B cell (primary cell): ENCODE data around the gene PDXK. TPM values are rescaled to one million over a fixed set of nuclear protein-coding genes. Genes with fewer than 3 reads are reported as not detected.

Experiments used
- ATAC-seq: fragments of 200-7000 bp; cut with Tn5 transposase; one replicate; pipeline ENCODE4 v1.10.0; 2021; ENCODE audit warnings: low read depth, mild to moderate bottlenecking, moderate number of reproducible peaks, moderate library complexity
- CTCF ChIA-PET: fragments of 350-600 bp; sonication (Branson Sonifier 250); formaldehyde crosslinking; loops from one replicate; lab custom pipeline; 2021; ENCODE audit warnings: antibody characterized with exemption, inconsistent platforms; lab: Charles Lee
- POLR2A ChIA-PET: fragments of 350-600 bp; sonication (Branson Sonifier 250); formaldehyde crosslinking; loops from one replicate; lab custom pipeline; 2021; ENCODE audit warnings: antibody characterized with exemption; lab: Charles Lee
- DNase-seq: peaks from one replicate; pipeline ENCODE4 v3.0.0; 2013
- H2AFZ ChIP-seq: 2 replicates; pipeline ENCODE4 v1.6.1; 2012; ENCODE audit warnings: mild to moderate bottlenecking, low read depth, low read length; ENCODE audit not compliant: insufficient read depth, poor library complexity, severe bottlenecking
- H3K27ac ChIP-seq, 2 donors: 1 replicate in 1 of 2; 2 replicates in 1 of 2; pipeline ENCODE4 v1.5.1; 2012 to 2013; ENCODE audit warnings: low read length in 2 of 2, mild to moderate bottlenecking in 2 of 2, moderate library complexity in 1 of 2
- H3K27me3 ChIP-seq, 4 experiments: fragments of 200-600 bp in 1 of 4; sonication (generic) in 1 of 4; replicated peaks in 1 of 4; 1 replicate in 2 of 4; 2 replicates in 2 of 4; pipeline versions ENCODE4 v1.6.1 to v1.7.0; 2013 to 2016; ENCODE audit warnings: low read length in 3 of 4, mild to moderate bottlenecking in 2 of 4, mixed read lengths in 1 of 4, moderate library complexity in 1 of 4; ENCODE audit not compliant: insufficient read depth in 4 of 4, control insufficient read depth in 3 of 4; ENCODE audit errors: control extremely low read depth in 1 of 4
- H3K36me3 ChIP-seq, 2 experiments: replicated peaks in 1 of 2; 1 replicate in 1 of 2; 2 replicates in 1 of 2; pipeline versions ENCODE4 v1.6.1 to v1.7.1; 2013; ENCODE audit warnings: low read length in 1 of 2; ENCODE audit not compliant: insufficient read depth in 2 of 2, control insufficient read depth in 1 of 2; ENCODE audit errors: control extremely low read depth in 1 of 2, extremely low read depth in 1 of 2
- H3K4me1 ChIP-seq, 2 donors: fragments of 200-600 bp in 1 of 2; sonication (generic) in 1 of 2; 1 replicate in 1 of 2; 2 replicates in 1 of 2; pipeline versions ENCODE4 v1.5.1 to v1.6.1; 2013 to 2017; ENCODE audit warnings: low read length in 2 of 2; ENCODE audit not compliant: control insufficient read depth in 2 of 2, insufficient read depth in 2 of 2
- H3K4me2 ChIP-seq: replicated peaks from 2 replicates; pipeline ENCODE3; 2012; ENCODE audit warnings: mild to moderate bottlenecking, low read depth, low read length; ENCODE audit not compliant: poor library complexity, severe bottlenecking
- H3K4me3 ChIP-seq, 5 experiments: fragments of 200-600 bp in 1 of 5; sonication (generic) in 1 of 5; 1 replicate in 3 of 5; 2 replicates in 2 of 5; pipeline versions ENCODE4 v1.5.1 to v1.7.0; 2011 to 2016; ENCODE audit warnings: low read length in 4 of 5, mild to moderate bottlenecking in 4 of 5, low read depth in 2 of 5, control low read depth in 1 of 5, moderate library complexity in 1 of 5; ENCODE audit not compliant: insufficient read depth in 1 of 5; ENCODE audit errors: control extremely low read depth in 1 of 5, extremely low read depth in 1 of 5
- H3K79me2 ChIP-seq: fragments of 200-600 bp; sonication (generic); one replicate; pipeline ENCODE4 v1.6.0; 2016; ENCODE audit warnings: low read length; ENCODE audit not compliant: control insufficient read depth, insufficient read depth
- H3K9ac ChIP-seq: fragments of 200-600 bp; sonication (generic); 2 replicates; pipeline ENCODE4 v1.6.1; 2017; ENCODE audit warnings: mild to moderate bottlenecking, low read length, moderate library complexity
- H3K9me3 ChIP-seq, 3 donors: one replicate each; pipeline versions ENCODE4 v1.6.1 to v1.7.1; 2013; ENCODE audit warnings: low read length in 2 of 3; ENCODE audit not compliant: control insufficient read depth in 2 of 3, insufficient read depth in 1 of 3; ENCODE audit errors: control extremely low read depth in 1 of 3
- H4K20me1 ChIP-seq: 2 replicates; pipeline ENCODE4 v1.6.0; 2012; ENCODE audit warnings: mild to moderate bottlenecking, low read length; ENCODE audit not compliant: insufficient read depth, control insufficient read depth, poor library complexity, severe bottlenecking
- H3K27ac Mint-ChIP-seq: one replicate; pipeline ENCODE4 v1.8.0; 2021; ENCODE audit warnings: mixed read lengths
- H3K27me3 Mint-ChIP-seq: one replicate; pipeline ENCODE4 v1.8.0; 2021; ENCODE audit warnings: mixed read lengths
- H3K4me1 Mint-ChIP-seq: one replicate; pipeline ENCODE4 v1.8.0; 2021; ENCODE audit warnings: mixed read lengths
- H3K4me3 Mint-ChIP-seq: one replicate; pipeline ENCODE4 v1.8.0; 2021; ENCODE audit warnings: mixed read lengths
- H3K9me3 Mint-ChIP-seq: one replicate; pipeline ENCODE4 v1.8.0; 2022; ENCODE audit warnings: mixed read lengths; ENCODE audit not compliant: insufficient read depth
- CTCF ChIP-seq: fragments of 200-600 bp; IDR thresholded peaks from one replicate; pipeline ENCODE4 v1.8.0; 2022; ENCODE audit warnings: antibody characterized with exemption, mild to moderate bottlenecking
- EZH2 ChIP-seq: IDR thresholded peaks from 2 replicates; pipeline ENCODE4 v1.6.1; 2012; ENCODE audit warnings: borderline replicate concordance, low read depth, mild to moderate bottlenecking, moderate library complexity, low read length; ENCODE audit not compliant: insufficient read depth, poor library complexity, severe bottlenecking
- WGBS: methylation state at CpG from one replicate; pipeline ENCODE4 v1.1.5; 2013; ENCODE audit warnings: missing lambda C conversion rate; ENCODE audit not compliant: insufficient coverage; 5-methylcytosine and 5-hydroxymethylcytosine counted together
- intact Hi-C: fragments of 100-400 bp; cut with micrococcal nuclease; formaldehyde crosslinking; loops from one replicate; pipeline ENCODE4 v1.10.0; 2022
- polyA plus RNA-seq: library from polyadenylated mRNA; depleted of rRNA; stranded (reverse); fragments of >200 nt; gene quantifications from 2 replicates; pipeline ENCODE4 v1.2.3, GENCODE V29; 2012
- total RNA-seq, 2 donors: library from RNA; stranded (reverse); fragments of 120-200 nt in 1 of 2; gene quantifications; 1 replicate in 1 of 2; 2 replicates in 1 of 2; pipeline versions ENCODE4 v1.2.3 to v1.2.4, GENCODE V29; 2013 to 2022

PDXK gene
- total and polyA plus RNA-seq, 2 donors (not counting 1 experiment from before 2014, with no cell fraction given), result 31.1 to 102 TPM

- Mint-ChIP-seq H3K27ac (no peak overlapping the region), H3K27me3 (no peaks in the 10 kb centered on the region), H3K4me3 (no peak overlapping the region), H3K4me1 (peaks cover 3% of the 10 kb centered on the region), H3K9me3 (no peaks in the 10 kb centered on the region)
- no peak for DNase-seq
- POLR2A ChIA-PET, result no interaction called here
- no peak for TF ChIP-seq CTCF
- no peak for TF ChIP-seq EZH2
- H3K4me3 ChIP-seq, result no peak overlapping the region
- H3K27me3 ChIP-seq, result no peaks in the 10 kb centered on the region
- WGBS, result 98% methylated on average over 16 of the region's 17 CpGs
- no peaks in the 10 kb centered on the region for H3K9me3 ChIP-seq
- H3K4me2 ChIP-seq, result no peak overlapping the region
- no peak overlapping the region for H3K27ac ChIP-seq
- H4K20me1 ChIP-seq, result peaks cover 21% of the 10 kb centered on the region
- peaks cover 0 to 82% of the 10 kb centered on the region in 2 experiments for H3K36me3 ChIP-seq
- intact Hi-C loops, result loop anchor here (10.0 kb wide), 1 partner anchor 65 kb away; the partner anchor contains the start of gene AGPAT3
- H3K9ac ChIP-seq, result no peak overlapping the region
- H3K79me2 ChIP-seq, result no peaks in the 10 kb centered on the region
- ATAC-seq, result no peak
- H3K4me1 ChIP-seq, result peaks cover 8 to 13% of the 10 kb centered on the region in 2 donors
- CTCF ChIA-PET, result no interaction called here
- no peak overlapping the region for H2AFZ ChIP-seq
Measured at GRCh38 chr21:43800124-43800523, 81.2 kb downstream of the PDXK start.

GRCh38 chr21:43800566-43800965 lies 81.6 kb downstream of the PDXK start:
- Mint-ChIP-seq H3K4me1 (peaks cover 7% of the 10 kb centered on the region), H3K9me3 (no peaks in the 10 kb centered on the region), H3K27me3 (no peaks in the 10 kb centered on the region), H3K4me3 (no peak overlapping the region), H3K27ac (no peak overlapping the region)
- H3K36me3 ChIP-seq, result peaks cover 0 to 82% of the 10 kb centered on the region in 2 experiments
- ATAC-seq, result no peak
- H3K9me3 ChIP-seq, result no peaks in the 10 kb centered on the region
- H4K20me1 ChIP-seq, result peaks cover 22% of the 10 kb centered on the region
- H3K4me3 ChIP-seq, result no peak overlapping the region
- no peaks in the 10 kb centered on the region for H3K79me2 ChIP-seq
- no peak overlapping the region for H3K9ac ChIP-seq
- intact Hi-C loops, result loop anchor here (10.0 kb wide), 1 partner anchor 64 kb away; the partner anchor contains the start of gene AGPAT3
- DNase-seq, result no peak
- H2AFZ ChIP-seq, result no peak overlapping the region
- H3K4me1 ChIP-seq, result peaks cover 10 to 17% of the 10 kb centered on the region in 2 donors
- no peak overlapping the region for H3K4me2 ChIP-seq
- TF ChIP-seq CTCF (no peak), EZH2 (no peak)
- WGBS, result 95% methylated on average over 14 of the region's 14 CpGs
- no peaks in the 10 kb centered on the region for H3K27me3 ChIP-seq
- no peak overlapping the region for H3K27ac ChIP-seq
- POLR2A ChIA-PET, result no interaction called here
- CTCF ChIA-PET, result no interaction called here
